ENCODE measurements around the gene CDH12.
A peak's percentile ranks its signal among the peaks of the same experiment; 100 is the strongest.
"Not testable (repeated sequence)": the region's sequence is repeated elsewhere in the genome, so short reads cannot be mapped to it uniquely, and the experiment has no call there.

Gene CDH12

GRCh38 chr5:22774214-22774613 is 78.9 kb downstream of the CDH12 start:
- DNase-seq: not testable (repeated sequence)

GRCh38 chr5:22764736-22765135 is 88.4 kb downstream of the CDH12 start:
- DNase-seq: no peak

- no peak for DNase-seq
Observed at GRCh38 chr5:22757776-22758175, 95.4 kb downstream of the CDH12 start.

- DNase-seq: no peak
Observed at GRCh38 chr5:22754155-22754554, 99.0 kb downstream of the CDH12 start.

GRCh38 chr5:22751536-22751935 is 101.6 kb downstream of the CDH12 start:
- DNase-seq: no peak

- no peak for DNase-seq
Observed at GRCh38 chr5:22736443-22737003, 116.6 kb downstream of the CDH12 start.

GRCh38 chr5:22734907-22735306 is 118.2 kb downstream of the CDH12 start:
- DNase-seq: no peak

GRCh38 chr5:22728610-22729009 is 124.5 kb downstream of the CDH12 start:
- no peak for DNase-seq

GRCh38 chr5:22722491-22722890 is 130.7 kb downstream of the CDH12 start:
- DNase-seq: no peak

GRCh38 chr5:22722056-22722455 is 131.1 kb downstream of the CDH12 start:
- no peak for DNase-seq

GRCh38 chr5:22719842-22720241 is 133.3 kb downstream of the CDH12 start:
- DNase-seq: no peak

GRCh38 chr5:22710660-22711059 is 142.5 kb downstream of the CDH12 start:
- DNase-seq: no peak

GRCh38 chr5:22709743-22710142 is 143.4 kb downstream of the CDH12 start:
- DNase-seq: no peak

- no peak for DNase-seq
Observed at GRCh38 chr5:22708770-22709328, 144.3 kb downstream of the CDH12 start.

- DNase-seq: no peak
Observed at GRCh38 chr5:22706901-22707300, 146.2 kb downstream of the CDH12 start.

GRCh38 chr5:22699319-22699718 is 153.8 kb downstream of the CDH12 start:
- DNase-seq: no peak

- DNase-seq: peak in 1 of 51 donors; percentile 12
Observed at GRCh38 chr5:22693121-22693520, 160.0 kb downstream of the CDH12 start.

GRCh38 chr5:22683050-22683449 is 170.1 kb downstream of the CDH12 start:
- no peak for DNase-seq

GRCh38 chr5:22678886-22679285 is 174.3 kb downstream of the CDH12 start:
- no peak for DNase-seq

GRCh38 chr5:22673131-22673530 is 180.0 kb downstream of the CDH12 start:
- no peak for DNase-seq

- no peak for DNase-seq
Observed at GRCh38 chr5:22669345-22669744, 183.8 kb downstream of the CDH12 start.

- DNase-seq: no peak
Observed at GRCh38 chr5:22665801-22666200, 187.3 kb downstream of the CDH12 start.

GRCh38 chr5:22663134-22663533 is 190.0 kb downstream of the CDH12 start:
- no peak for DNase-seq

GRCh38 chr5:22662391-22662790 is 190.8 kb downstream of the CDH12 start:
- no peak for DNase-seq

Data from hypothalamus (tissue), 51 donors.